Stimulated activated CD4-positive, alpha-beta T cell treated with anti-CD3 and anti-CD28 coated beads, Interleukin-15, amount 100 ng/mL, for 48 hours (primary cell): ENCODE results near the gene MICAL2.
"Not testable (repeated sequence)": the region's sequence is repeated elsewhere in the genome, so short reads cannot be mapped to it uniquely, and the experiment has no call there.

ENCODE experiments used
- DNase-seq, 2 donors: peaks; one replicate each; pipeline ENCODE4 v3.0.0-alpha.2; 2020; ENCODE audit warnings: low read depth in 2 of 2

The MICAL2 gene

GRCh38 chr11:12134236-12134585 lies 23.8 kb downstream of the MICAL2 start:
- no peak for DNase-seq

GRCh38 chr11:12135185-12135584 lies 24.8 kb downstream of the MICAL2 start:
- DNase-seq: no peak

GRCh38 chr11:12137005-12137690 lies 26.8 kb downstream of the MICAL2 start:
- no peak for DNase-seq

- no peak for DNase-seq
These were observed 27.7 kb downstream of the MICAL2 start for GRCh38 chr11:12137938-12138731.

GRCh38 chr11:12139144-12139881 lies 28.9 kb downstream of the MICAL2 start:
- DNase-seq: no peak

- DNase-seq: no peak
These were observed 29.9 kb downstream of the MICAL2 start for GRCh38 chr11:12140186-12140793.

- DNase-seq: no peak
These were observed 30.9 kb downstream of the MICAL2 start for GRCh38 chr11:12141283-12141682.

- no peak for DNase-seq
These were observed 31.8 kb downstream of the MICAL2 start for GRCh38 chr11:12142176-12142575.

- DNase-seq: no peak
These were observed 32.5 kb downstream of the MICAL2 start for GRCh38 chr11:12142909-12143308.

GRCh38 chr11:12143461-12144258 lies 33.3 kb downstream of the MICAL2 start:
- DNase-seq: no peak

- no peak for DNase-seq
These were observed 34.2 kb downstream of the MICAL2 start for GRCh38 chr11:12144330-12145174.

GRCh38 chr11:12146678-12147077 lies 36.3 kb downstream of the MICAL2 start:
- DNase-seq: not testable (repeated sequence)

- DNase-seq: no peak
These were observed 37.4 kb downstream of the MICAL2 start for GRCh38 chr11:12147827-12148226.

- DNase-seq: no peak
These were observed 38.1 kb downstream of the MICAL2 start for GRCh38 chr11:12148466-12148865.

- DNase-seq: no peak
These were observed 38.5 kb downstream of the MICAL2 start for GRCh38 chr11:12148882-12149281.

GRCh38 chr11:12149672-12150225 lies 39.4 kb downstream of the MICAL2 start:
- peak; percentile 53 to 71 for DNase-seq

- DNase-seq: peak; percentile 60 to 71
These were observed 40.5 kb downstream of the MICAL2 start for GRCh38 chr11:12150831-12151382.

- no peak for DNase-seq
These were observed 41.9 kb downstream of the MICAL2 start for GRCh38 chr11:12152321-12152720.

GRCh38 chr11:12154871-12155668 lies 44.7 kb downstream of the MICAL2 start:
- DNase-seq: no peak
